Measurements from ENCODE around the gene RTBDN. TPM values are rescaled to one million over a fixed set of nuclear protein-coding genes. Genes with fewer than 3 reads are reported as not detected.
A peak's percentile ranks its signal among the peaks of the same experiment; 100 is the strongest.

The RTBDN gene
- total RNA-seq, 1 donor from 2014 or later, result not detected

DNA sequence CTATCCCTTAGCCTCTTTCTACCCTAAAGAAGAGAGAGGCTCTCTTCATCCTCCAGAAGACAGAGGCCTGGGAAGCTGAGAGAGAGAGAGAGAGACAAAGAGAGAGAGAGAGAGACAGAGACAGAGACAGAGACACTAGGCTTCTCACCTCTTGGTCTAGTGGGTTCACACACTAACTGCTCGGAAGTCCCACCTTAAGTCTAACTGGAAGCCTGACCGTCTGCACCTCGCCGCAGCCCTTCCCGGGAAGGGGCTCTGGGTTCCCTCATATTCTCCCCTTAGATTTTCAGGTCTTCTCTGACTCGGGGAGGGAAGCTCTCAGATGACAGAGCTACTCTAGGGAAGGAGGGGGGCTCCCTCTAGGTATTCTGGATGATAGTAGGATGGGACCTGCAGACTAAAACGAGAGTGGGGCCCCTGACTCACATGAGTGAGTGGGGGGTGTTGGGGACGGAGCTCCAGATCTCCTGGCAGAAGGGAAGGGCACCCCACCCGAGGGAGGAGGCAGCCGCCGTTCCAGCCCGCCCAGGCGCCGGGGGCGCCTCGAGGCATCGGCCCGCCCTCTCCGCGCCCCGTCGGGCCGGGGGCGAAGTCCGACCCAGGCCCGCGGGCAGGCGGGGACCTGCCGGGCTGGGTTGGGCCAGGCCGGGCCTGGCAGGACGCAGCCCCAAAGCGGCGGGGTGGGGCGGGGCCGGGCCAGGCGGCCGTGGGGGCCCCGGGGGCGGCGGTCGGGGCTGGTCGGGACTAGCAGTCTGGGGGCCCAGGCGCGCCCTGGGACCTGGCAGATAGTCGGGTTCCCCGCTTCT, 45.1 kb downstream of the RTBDN start:
- no peaks in the 10 kb centered on the region for H3K9me3 Mint-ChIP-seq
- no peaks in the 10 kb centered on the region for H3K27me3 Mint-ChIP-seq
- DNase-seq (ENCODE audit: extremely low spot score, unreplicated experiment), result no peak

GRCh38 chr19:12788682-12789097, 45.7 kb downstream of the RTBDN start:
- TF ChIP-seq, protein P1, sequence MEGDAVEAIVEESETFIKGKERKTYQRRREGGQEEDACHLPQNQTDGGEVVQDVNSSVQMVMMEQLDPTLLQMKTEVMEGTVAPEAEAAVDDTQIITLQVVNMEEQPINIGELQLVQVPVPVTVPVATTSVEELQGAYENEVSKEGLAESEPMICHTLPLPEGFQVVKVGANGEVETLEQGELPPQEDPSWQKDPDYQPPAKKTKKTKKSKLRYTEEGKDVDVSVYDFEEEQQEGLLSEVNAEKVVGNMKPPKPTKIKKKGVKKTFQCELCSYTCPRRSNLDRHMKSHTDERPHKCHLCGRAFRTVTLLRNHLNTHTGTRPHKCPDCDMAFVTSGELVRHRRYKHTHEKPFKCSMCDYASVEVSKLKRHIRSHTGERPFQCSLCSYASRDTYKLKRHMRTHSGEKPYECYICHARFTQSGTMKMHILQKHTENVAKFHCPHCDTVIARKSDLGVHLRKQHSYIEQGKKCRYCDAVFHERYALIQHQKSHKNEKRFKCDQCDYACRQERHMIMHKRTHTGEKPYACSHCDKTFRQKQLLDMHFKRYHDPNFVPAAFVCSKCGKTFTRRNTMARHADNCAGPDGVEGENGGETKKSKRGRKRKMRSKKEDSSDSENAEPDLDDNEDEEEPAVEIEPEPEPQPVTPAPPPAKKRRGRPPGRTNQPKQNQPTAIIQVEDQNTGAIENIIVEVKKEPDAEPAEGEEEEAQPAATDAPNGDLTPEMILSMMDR (conservative IDR thresholded peaks at IDR 0.05), result no peak
- H3K4me1 Mint-ChIP-seq (ENCODE audit: unreplicated experiment), result peaks cover 23% of the 10 kb centered on the region
- H3K27ac Mint-ChIP-seq, result peak overlapping the region; percentile 93
- peak overlapping the region; percentile 85 for H3K4me3 Mint-ChIP-seq
- no peaks in the 10 kb centered on the region for H3K9me3 Mint-ChIP-seq
- H3K27me3 Mint-ChIP-seq, result no peaks in the 10 kb centered on the region
- H3K36me3 Mint-ChIP-seq, result no peaks in the 10 kb centered on the region
- no peak for DNase-seq (ENCODE audit: extremely low spot score, unreplicated experiment)

More for the DNA sequence above, 45.1 kb downstream of the RTBDN start:
- peaks cover 26% of the 10 kb centered on the region for H3K4me1 Mint-ChIP-seq (ENCODE audit: unreplicated experiment)
- TF ChIP-seq, protein P1 (conservative IDR thresholded peaks at IDR 0.05), result no peak
- H3K27ac Mint-ChIP-seq, result peak overlapping the region; percentile 93
- no peaks in the 10 kb centered on the region for H3K36me3 Mint-ChIP-seq
- H3K4me3 Mint-ChIP-seq, result peak overlapping the region; percentile 85

- H3K36me3 Mint-ChIP-seq, result no peaks in the 10 kb centered on the region
- peak overlapping the region; percentile 93 for H3K27ac Mint-ChIP-seq
- TF ChIP-seq, protein P1 (conservative IDR thresholded peaks at IDR 0.05), result no peak
- no peaks in the 10 kb centered on the region for H3K9me3 Mint-ChIP-seq
- peaks cover 26% of the 10 kb centered on the region for H3K4me1 Mint-ChIP-seq (ENCODE audit: unreplicated experiment)
- no peak for DNase-seq (ENCODE audit: extremely low spot score, unreplicated experiment)
- H3K27me3 Mint-ChIP-seq, result no peaks in the 10 kb centered on the region
- peak overlapping the region; percentile 77 for H3K4me3 Mint-ChIP-seq
Measured at GRCh38 chr19:12788042-12788681, 46.2 kb downstream of the RTBDN start.

DNA sequence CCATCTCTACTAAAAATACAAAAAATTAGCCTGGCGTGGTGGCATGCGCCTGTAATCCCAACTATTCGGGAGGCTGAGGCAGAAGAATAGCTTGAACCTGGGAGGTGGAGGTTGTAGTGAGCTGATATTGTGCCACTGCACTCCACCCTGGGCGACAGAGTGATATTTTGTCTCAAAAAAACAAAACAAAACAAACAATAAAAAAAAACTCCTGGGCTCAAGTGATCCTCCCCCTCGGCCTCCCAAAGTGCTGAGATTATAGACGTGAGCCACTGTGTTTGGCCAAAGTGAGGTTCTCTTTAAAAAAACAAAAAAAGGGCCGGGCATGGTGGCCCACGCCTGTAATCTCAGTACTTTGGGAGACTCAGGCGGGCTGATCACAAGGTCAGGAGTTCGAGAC, 46.9 kb downstream of the RTBDN start:
- DNase-seq (ENCODE audit: extremely low spot score, unreplicated experiment), result no peak
- no peaks in the 10 kb centered on the region for H3K36me3 Mint-ChIP-seq
- no peaks in the 10 kb centered on the region for H3K27me3 Mint-ChIP-seq
- H3K4me3 Mint-ChIP-seq, result no peak overlapping the region
- TF ChIP-seq, protein P1 (conservative IDR thresholded peaks at IDR 0.05), result no peak
- H3K27ac Mint-ChIP-seq, result no peak overlapping the region
- peaks cover 26% of the 10 kb centered on the region for H3K4me1 Mint-ChIP-seq (ENCODE audit: unreplicated experiment)
- H3K9me3 Mint-ChIP-seq, result no peaks in the 10 kb centered on the region

GRCh38 chr19:12786952-12787351, 47.4 kb downstream of the RTBDN start:
- H3K27ac Mint-ChIP-seq, result no peak overlapping the region
- no peaks in the 10 kb centered on the region for H3K27me3 Mint-ChIP-seq
- H3K4me1 Mint-ChIP-seq (ENCODE audit: unreplicated experiment), result peaks cover 30% of the 10 kb centered on the region
- H3K9me3 Mint-ChIP-seq, result no peaks in the 10 kb centered on the region
- no peak for DNase-seq (ENCODE audit: extremely low spot score, unreplicated experiment)
- TF ChIP-seq, protein P1 (conservative IDR thresholded peaks at IDR 0.05), result no peak
- no peaks in the 10 kb centered on the region for H3K36me3 Mint-ChIP-seq
- H3K4me3 Mint-ChIP-seq, result no peak overlapping the region

Measured in type B pancreatic cell (in vitro differentiated cells).